Heart left ventricle (tissue), 13 donors: ENCODE results near the gene ATP2A1.

Source experiments
- POLR2A ChIP-seq, 2 donors: fragments of 450-650 bp; IDR thresholded peaks; one replicate each; pipeline ENCODE4 v1.6.1; 2017; ENCODE audit warnings: antibody characterized with exemption in 2 of 2, mild to moderate bottlenecking in 2 of 2, moderate library complexity in 2 of 2
- TF ChIP-seq, protein P1 (sequence below), 12 donors: fragments of 200-600 bp; sonication (generic) in 4 of 12; IDR thresholded peaks; one replicate each; pipeline versions ENCODE4 v1.5.0 to v1.8.0; 2018 to 2022; ENCODE audit warnings: antibody characterized with exemption in 12 of 12, mild to moderate bottlenecking in 5 of 12
- donor health status: ischemic (EF 13 %, LVEDD 7.1; RV severe dilation, severe dysfunction).
- donor health status: DM: no; HTN: yes; CAD: no.
- donor health status: DM: no; HTN: no; CAD: no.
- donor health status: ischemic (EF 25% LVEDD 6.9; RV normal size, moderate dysfunction).
- donor health status: ischemic (EF 25% LVEDD 5.7; RV mildly dilated, moderate dysfunction).
- donor health status: ischemic (EF 35%, LVEDD 5.7; RV mildly dilated, moderate dysfunction).
- donor health status: nonischemic (EF 11% LVEDD 7.7; RV severe dilation, severe dysfunction).
- donor health status: DM: yes; HTN: yes; CAD: no.
- donor health status: PGD.
- donor health status: ischemic (EF 29% LVEDD 5.4; RV normal size, mild dysfunction).
- donor health status: nonischemic (EF 23%, LVEDD 6.1; RV moderate dilation, normal function).

DNA sequence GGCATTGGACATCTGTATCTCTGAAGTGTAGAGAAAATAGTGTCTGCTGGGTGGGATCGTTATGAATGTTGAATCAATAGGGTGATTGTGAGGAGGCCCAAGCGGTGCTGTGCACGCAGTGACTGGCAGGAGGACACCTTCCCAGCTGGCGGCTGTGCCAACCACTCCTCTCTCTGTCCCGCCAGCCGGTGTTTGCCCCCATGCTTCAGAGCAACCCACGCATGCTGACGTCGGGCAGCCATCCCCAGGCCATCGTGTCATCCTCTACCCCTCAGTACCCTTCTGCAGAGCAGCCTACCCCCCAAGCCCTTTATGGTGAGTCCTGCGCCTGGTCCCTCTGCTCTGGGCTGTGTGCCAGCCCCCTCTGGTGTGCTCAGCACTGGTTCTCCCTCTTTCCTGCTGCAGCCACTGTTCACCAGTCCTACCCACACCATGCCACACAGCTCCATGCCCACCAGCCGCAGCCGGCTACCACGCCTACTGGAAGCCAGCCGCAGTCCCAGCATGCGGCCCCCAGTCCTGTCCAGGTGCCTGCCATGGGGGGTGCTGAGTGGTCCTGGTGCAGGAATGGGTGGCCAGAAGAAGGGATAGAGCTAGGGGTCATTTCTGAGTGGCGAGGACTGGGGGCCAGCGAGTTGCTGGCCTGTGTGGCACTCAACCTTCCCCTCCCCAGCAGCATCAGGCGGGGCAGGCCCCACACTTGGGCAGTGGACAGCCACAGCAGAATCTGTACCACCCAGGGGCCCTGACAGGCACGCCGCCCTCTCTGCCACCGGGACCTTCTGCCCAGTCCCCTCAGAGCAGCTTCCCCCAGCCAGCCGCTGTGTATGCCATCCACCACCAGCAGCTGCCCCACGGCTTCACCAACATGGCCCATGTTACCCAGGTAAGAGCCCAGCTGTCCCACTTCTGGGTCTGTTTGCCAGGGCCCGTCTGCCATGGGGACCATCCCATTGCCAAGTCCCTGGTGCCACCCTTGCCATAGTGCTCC is 43.1 kb upstream of the ATP2A1 start:
- no peak for TF ChIP-seq POLR2A (IDR thresholded peaks at IDR 0.05)
- TF ChIP-seq, protein P1, sequence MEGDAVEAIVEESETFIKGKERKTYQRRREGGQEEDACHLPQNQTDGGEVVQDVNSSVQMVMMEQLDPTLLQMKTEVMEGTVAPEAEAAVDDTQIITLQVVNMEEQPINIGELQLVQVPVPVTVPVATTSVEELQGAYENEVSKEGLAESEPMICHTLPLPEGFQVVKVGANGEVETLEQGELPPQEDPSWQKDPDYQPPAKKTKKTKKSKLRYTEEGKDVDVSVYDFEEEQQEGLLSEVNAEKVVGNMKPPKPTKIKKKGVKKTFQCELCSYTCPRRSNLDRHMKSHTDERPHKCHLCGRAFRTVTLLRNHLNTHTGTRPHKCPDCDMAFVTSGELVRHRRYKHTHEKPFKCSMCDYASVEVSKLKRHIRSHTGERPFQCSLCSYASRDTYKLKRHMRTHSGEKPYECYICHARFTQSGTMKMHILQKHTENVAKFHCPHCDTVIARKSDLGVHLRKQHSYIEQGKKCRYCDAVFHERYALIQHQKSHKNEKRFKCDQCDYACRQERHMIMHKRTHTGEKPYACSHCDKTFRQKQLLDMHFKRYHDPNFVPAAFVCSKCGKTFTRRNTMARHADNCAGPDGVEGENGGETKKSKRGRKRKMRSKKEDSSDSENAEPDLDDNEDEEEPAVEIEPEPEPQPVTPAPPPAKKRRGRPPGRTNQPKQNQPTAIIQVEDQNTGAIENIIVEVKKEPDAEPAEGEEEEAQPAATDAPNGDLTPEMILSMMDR (IDR thresholded peaks at IDR 0.05): no peak
